Measurements from ENCODE around the gene RDH11.
"Not testable (repeated sequence)": the region's sequence is repeated elsewhere in the genome, so short reads cannot be mapped to it uniquely, and the experiment has no call there.

RDH11 gene

DNA sequence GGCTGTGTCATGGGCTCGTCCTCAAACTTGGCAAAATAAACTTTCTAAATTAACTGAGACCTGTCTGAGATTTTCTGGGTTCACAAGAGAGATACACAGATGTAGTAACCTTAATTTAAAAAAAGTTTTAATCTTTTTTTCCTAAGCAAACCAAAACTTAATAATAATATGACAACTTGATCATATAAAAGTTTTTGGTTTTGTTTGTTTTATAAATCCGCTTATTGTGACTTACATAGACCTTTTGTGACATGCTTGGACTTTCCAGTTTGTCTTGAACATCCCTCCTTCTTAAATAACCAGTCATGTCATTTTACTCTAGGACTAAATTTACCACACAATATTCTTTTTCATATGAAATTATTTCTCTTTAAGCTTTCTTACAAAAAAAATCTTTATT lies 14.6 kb upstream of the RDH11 start:
- no peak overlapping the region for H3K9ac ChIP-seq (ENCODE audit: low read depth, low read length)
- H4K20me1 ChIP-seq (ENCODE audit: insufficient read depth, low read length): no peaks in the 10 kb centered on the region
- no peak overlapping the region for H3K27ac ChIP-seq (ENCODE audit: low read length)
- H3K4me3 ChIP-seq (ENCODE audit: low read depth in 1 of 2, low read length in 2 of 2): no peak overlapping the region
- no peak overlapping the region for H2AFZ ChIP-seq (ENCODE audit: low read depth, low read length)
- no peaks in the 10 kb centered on the region for H3K36me3 ChIP-seq (ENCODE audit: insufficient read depth, low read length)
- H3K4me2 ChIP-seq (ENCODE audit: insufficient read depth, low read length): no peak overlapping the region
- no peak for DNase-seq
- ATAC-seq (ENCODE audit: insufficient read depth, low read depth): no peak
- peaks cover 19% of the 10 kb centered on the region for H3K9me3 ChIP-seq (ENCODE audit: insufficient read depth, low read length, severe bottlenecking)
- H3K4me1 ChIP-seq (ENCODE audit: insufficient read depth, low read length): no peaks in the 10 kb centered on the region
- TF ChIP-seq, protein P1, sequence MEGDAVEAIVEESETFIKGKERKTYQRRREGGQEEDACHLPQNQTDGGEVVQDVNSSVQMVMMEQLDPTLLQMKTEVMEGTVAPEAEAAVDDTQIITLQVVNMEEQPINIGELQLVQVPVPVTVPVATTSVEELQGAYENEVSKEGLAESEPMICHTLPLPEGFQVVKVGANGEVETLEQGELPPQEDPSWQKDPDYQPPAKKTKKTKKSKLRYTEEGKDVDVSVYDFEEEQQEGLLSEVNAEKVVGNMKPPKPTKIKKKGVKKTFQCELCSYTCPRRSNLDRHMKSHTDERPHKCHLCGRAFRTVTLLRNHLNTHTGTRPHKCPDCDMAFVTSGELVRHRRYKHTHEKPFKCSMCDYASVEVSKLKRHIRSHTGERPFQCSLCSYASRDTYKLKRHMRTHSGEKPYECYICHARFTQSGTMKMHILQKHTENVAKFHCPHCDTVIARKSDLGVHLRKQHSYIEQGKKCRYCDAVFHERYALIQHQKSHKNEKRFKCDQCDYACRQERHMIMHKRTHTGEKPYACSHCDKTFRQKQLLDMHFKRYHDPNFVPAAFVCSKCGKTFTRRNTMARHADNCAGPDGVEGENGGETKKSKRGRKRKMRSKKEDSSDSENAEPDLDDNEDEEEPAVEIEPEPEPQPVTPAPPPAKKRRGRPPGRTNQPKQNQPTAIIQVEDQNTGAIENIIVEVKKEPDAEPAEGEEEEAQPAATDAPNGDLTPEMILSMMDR (IDR thresholded peaks at IDR 0.05; ENCODE audit: borderline replicate concordance, extremely low read depth, low read length, poor library complexity, severe bottlenecking): no peak
- no peak for TF ChIP-seq EZH2 (IDR thresholded peaks at IDR 0.05; ENCODE audit: borderline replicate concordance, low read depth, low read length, severe bottlenecking)
- H3K79me2 ChIP-seq (ENCODE audit: insufficient read depth, low read length): no peaks in the 10 kb centered on the region
- no peaks in the 10 kb centered on the region for H3K27me3 ChIP-seq (ENCODE audit: insufficient read depth, low read length, poor library complexity)

DNA sequence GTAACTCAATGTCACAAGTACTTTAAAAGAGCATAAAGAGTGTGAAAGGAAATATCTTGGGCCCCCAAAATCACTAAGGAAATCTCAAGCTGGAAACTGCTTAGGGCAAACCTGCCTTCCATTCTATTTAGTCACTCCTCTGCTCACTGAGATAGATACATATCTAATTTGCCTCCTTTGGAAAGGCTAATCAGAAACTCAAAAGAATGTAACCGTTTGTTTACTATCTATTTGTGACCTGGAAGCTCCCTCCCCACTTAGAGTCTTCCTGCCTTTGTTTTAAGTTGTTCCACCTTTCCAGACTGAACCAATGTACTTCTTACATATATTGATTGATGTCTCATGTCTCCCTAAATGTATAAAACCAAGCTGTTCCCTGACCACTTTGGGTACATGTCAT lies 14.2 kb upstream of the RDH11 start:
- ATAC-seq (ENCODE audit: insufficient read depth, low read depth); DNase-seq; H3K27ac ChIP-seq (ENCODE audit: low read length); H3K27me3 ChIP-seq (ENCODE audit: insufficient read depth, low read length, poor library complexity); H3K4me3 ChIP-seq (ENCODE audit: low read depth in 1 of 2, low read length in 2 of 2); H3K36me3 ChIP-seq (ENCODE audit: insufficient read depth, low read length); H2AFZ ChIP-seq (ENCODE audit: low read depth, low read length); H3K4me2 ChIP-seq (ENCODE audit: insufficient read depth, low read length); H3K9ac ChIP-seq (ENCODE audit: low read depth, low read length); H3K4me1 ChIP-seq (ENCODE audit: insufficient read depth, low read length); H4K20me1 ChIP-seq (ENCODE audit: insufficient read depth, low read length); H3K79me2 ChIP-seq (ENCODE audit: insufficient read depth, low read length): not testable (repeated sequence)
- H3K9me3 ChIP-seq (ENCODE audit: insufficient read depth, low read length, severe bottlenecking): peaks cover 19% of the 10 kb centered on the region

DNA sequence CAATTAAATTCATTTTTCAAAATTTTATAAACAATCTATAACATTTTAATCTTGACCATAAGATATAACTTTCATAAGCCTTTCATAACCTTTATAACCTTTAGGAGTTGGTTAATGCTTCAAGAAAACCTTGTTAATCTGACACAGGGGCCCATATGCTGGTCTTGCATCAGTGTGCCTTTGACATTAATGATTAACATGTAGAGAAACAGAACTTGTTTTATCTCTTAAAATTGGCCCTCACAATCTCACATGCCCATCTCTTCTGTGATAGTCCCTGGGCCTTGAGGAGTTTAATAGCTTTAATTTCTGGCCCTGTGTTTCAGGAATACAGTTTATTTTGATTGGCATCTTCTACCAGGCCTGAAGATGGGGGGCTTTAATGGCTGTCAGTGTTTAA lies 13.8 kb upstream of the RDH11 start:
- H3K79me2 ChIP-seq (ENCODE audit: insufficient read depth, low read length); H3K4me3 ChIP-seq (ENCODE audit: low read depth in 1 of 2, low read length in 2 of 2); H3K27ac ChIP-seq (ENCODE audit: low read length); H3K4me2 ChIP-seq (ENCODE audit: insufficient read depth, low read length); H3K9ac ChIP-seq (ENCODE audit: low read depth, low read length); H2AFZ ChIP-seq (ENCODE audit: low read depth, low read length); H3K27me3 ChIP-seq (ENCODE audit: insufficient read depth, low read length, poor library complexity); ATAC-seq (ENCODE audit: insufficient read depth, low read depth); DNase-seq; H3K4me1 ChIP-seq (ENCODE audit: insufficient read depth, low read length); H3K36me3 ChIP-seq (ENCODE audit: insufficient read depth, low read length); H4K20me1 ChIP-seq (ENCODE audit: insufficient read depth, low read length): not testable (repeated sequence)
- H3K9me3 ChIP-seq (ENCODE audit: insufficient read depth, low read length, severe bottlenecking): peaks cover 19% of the 10 kb centered on the region

DNA sequence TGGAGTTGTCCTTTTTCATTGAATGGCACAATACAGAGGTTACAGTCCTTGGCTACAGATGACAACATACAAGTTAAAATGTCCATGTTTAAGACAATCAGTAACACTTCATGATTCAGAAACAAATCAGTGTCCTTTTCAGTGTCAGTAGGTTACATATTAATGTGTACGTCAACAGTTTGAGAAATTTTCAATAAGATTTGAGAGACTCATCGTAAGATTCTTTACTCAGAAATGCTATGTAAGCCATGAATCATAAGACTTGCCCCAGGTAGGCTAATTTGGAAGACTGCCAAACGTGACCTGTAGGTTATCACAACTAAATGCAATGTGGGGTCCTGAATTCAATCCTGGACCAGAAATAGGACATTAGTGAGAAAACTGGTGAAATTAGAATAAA lies 9.6 kb upstream of the RDH11 start:
- no peaks in the 10 kb centered on the region for H4K20me1 ChIP-seq (ENCODE audit: insufficient read depth, low read length)
- no peak overlapping the region for H3K4me3 ChIP-seq (ENCODE audit: low read depth in 1 of 2, low read length in 2 of 2)
- DNase-seq (no peak), ATAC-seq (ENCODE audit: insufficient read depth, low read depth) (no peak)
- H3K79me2 ChIP-seq (ENCODE audit: insufficient read depth, low read length): no peaks in the 10 kb centered on the region
- H3K27ac ChIP-seq (ENCODE audit: low read length): no peak overlapping the region
- H2AFZ ChIP-seq (ENCODE audit: low read depth, low read length): no peak overlapping the region
- no peaks in the 10 kb centered on the region for H3K36me3 ChIP-seq (ENCODE audit: insufficient read depth, low read length)
- no peaks in the 10 kb centered on the region for H3K27me3 ChIP-seq (ENCODE audit: insufficient read depth, low read length, poor library complexity)
- H3K4me1 ChIP-seq (ENCODE audit: insufficient read depth, low read length): no peaks in the 10 kb centered on the region
- H3K4me2 ChIP-seq (ENCODE audit: insufficient read depth, low read length): no peak overlapping the region
- H3K9me3 ChIP-seq (ENCODE audit: insufficient read depth, low read length, severe bottlenecking): peaks cover 13% of the 10 kb centered on the region
- no peak overlapping the region for H3K9ac ChIP-seq (ENCODE audit: low read depth, low read length)
- no peak for TF ChIP-seq EZH2 (IDR thresholded peaks at IDR 0.05; ENCODE audit: borderline replicate concordance, low read depth, low read length, severe bottlenecking)
- TF ChIP-seq, protein P1 (IDR thresholded peaks at IDR 0.05; ENCODE audit: borderline replicate concordance, extremely low read depth, low read length, poor library complexity, severe bottlenecking): no peak
